Islet precursor cell (in vitro differentiated cells): ENCODE data around the gene STEAP3.
A peak's percentile ranks its signal among the peaks of the same experiment; 100 is the strongest.

ENCODE experiments used
- DNase-seq: peaks from one replicate; pipeline ENCODE4 v3.0.0-alpha.2; 2018

STEAP3 gene

GRCh38 chr2:119223521-119224390, at the start of gene STEAP3:
STEAP3 (plus strand) TSS chr2:119223834; CDS start chr2:119231013, 7,179 bp downstream.
- DNase-seq = peak; percentile 96

- DNase-seq = peak; percentile 80
Measured at GRCh38 chr2:119174216-119174992, 49.2 kb upstream of the STEAP3 start.

- no peak for DNase-seq
Measured at GRCh38 chr2:119174993-119175347, 48.7 kb upstream of the STEAP3 start.

GRCh38 chr2:119175517-119175916, 48.1 kb upstream of the STEAP3 start:
- no peak for DNase-seq

GRCh38 chr2:119177171-119177837, 46.3 kb upstream of the STEAP3 start:
- no peak for DNase-seq

- DNase-seq = no peak
Measured at GRCh38 chr2:119177838-119178190, 45.8 kb upstream of the STEAP3 start.

- no peak for DNase-seq
Measured at GRCh38 chr2:119178776-119179175, 44.9 kb upstream of the STEAP3 start.

GRCh38 chr2:119179202-119179601, 44.4 kb upstream of the STEAP3 start:
- DNase-seq = no peak

- DNase-seq = no peak
Measured at GRCh38 chr2:119179991-119180390, 43.6 kb upstream of the STEAP3 start.

GRCh38 chr2:119180892-119181291, 42.7 kb upstream of the STEAP3 start:
- DNase-seq = no peak

GRCh38 chr2:119181391-119181790, 42.2 kb upstream of the STEAP3 start:
- DNase-seq = no peak

GRCh38 chr2:119181791-119182445, 41.7 kb upstream of the STEAP3 start:
- DNase-seq = no peak

GRCh38 chr2:119184512-119184911, 39.1 kb upstream of the STEAP3 start:
- no peak for DNase-seq

GRCh38 chr2:119190321-119191111, 33.1 kb upstream of the STEAP3 start:
- no peak for DNase-seq

- DNase-seq = no peak
Measured at GRCh38 chr2:119192893-119193292, 30.7 kb upstream of the STEAP3 start.

GRCh38 chr2:119195001-119195400, 28.6 kb upstream of the STEAP3 start:
- no peak for DNase-seq

- DNase-seq = no peak
Measured at GRCh38 chr2:119195887-119196286, 27.7 kb upstream of the STEAP3 start.

- no peak for DNase-seq
Measured at GRCh38 chr2:119196301-119197125, 27.1 kb upstream of the STEAP3 start.

GRCh38 chr2:119197126-119197405, 26.6 kb upstream of the STEAP3 start:
- DNase-seq = no peak

- DNase-seq = no peak
Measured at GRCh38 chr2:119197529-119198239, 25.9 kb upstream of the STEAP3 start.
